Mesendoderm (in vitro differentiated cells): ENCODE data around the gene NHLRC4.

Source experiments
- DNase-seq: peaks from one replicate; pipeline ENCODE4 v3.0.0; 2013
- H2AK5ac ChIP-seq: 2 replicates; pipeline ENCODE4 v1.6.1; 2013; ENCODE audit warnings: low read length, inconsistent platforms
- H2BK120ac ChIP-seq: 2 replicates; pipeline ENCODE4 v1.6.1; 2013; ENCODE audit warnings: low read depth, mild to moderate bottlenecking, low read length, moderate library complexity, mixed read lengths
- H2BK15ac ChIP-seq: replicated peaks from 2 replicates; pipeline ENCODE4 v1.6.1; 2013; ENCODE audit warnings: low read depth, mild to moderate bottlenecking, moderate library complexity
- H2BK5ac ChIP-seq: 2 replicates; pipeline ENCODE4 v1.6.1; 2013; ENCODE audit warnings: low read length, inconsistent platforms
- H3K18ac ChIP-seq: 2 replicates; pipeline ENCODE4 v1.6.1; 2013; ENCODE audit warnings: mild to moderate bottlenecking, low read length, mixed read lengths
- H3K23ac ChIP-seq: one replicate; pipeline ENCODE4 v1.6.1; 2013; ENCODE audit warnings: low read length
- H3K27ac ChIP-seq: 2 replicates; pipeline ENCODE4 v1.5.1; 2013; ENCODE audit warnings: low read depth, mild to moderate bottlenecking, inconsistent platforms, low read length, moderate library complexity
- H3K27me3 ChIP-seq: 2 replicates; pipeline ENCODE4 v1.6.1; 2013; ENCODE audit warnings: low read length, control low read depth, mild to moderate bottlenecking, inconsistent platforms; ENCODE audit not compliant: insufficient read depth, poor library complexity
- H3K36me3 ChIP-seq: 2 replicates; pipeline ENCODE4 v1.6.1; 2013; ENCODE audit warnings: low read length, inconsistent platforms; ENCODE audit not compliant: control insufficient read depth, insufficient read depth
- H3K4ac ChIP-seq: one replicate; pipeline ENCODE4 v1.6.1; 2013; ENCODE audit warnings: low read depth, mild to moderate bottlenecking, low read length, moderate library complexity
- H3K4me1 ChIP-seq: 2 replicates; pipeline ENCODE4 v1.6.1; 2013; ENCODE audit warnings: low read depth, low read length, inconsistent platforms; ENCODE audit not compliant: control insufficient read depth
- H3K4me2 ChIP-seq: 2 replicates; pipeline ENCODE4 v1.6.1; 2013; ENCODE audit warnings: low read length
- H3K4me3 ChIP-seq: 2 replicates; pipeline ENCODE4 v1.5.1; 2013; ENCODE audit warnings: mild to moderate bottlenecking, low read length
- H3K56ac ChIP-seq: one replicate; pipeline ENCODE4 v1.6.1; 2013; ENCODE audit warnings: low read length
- H3K79me1 ChIP-seq: 2 replicates; pipeline ENCODE4 v1.6.1; 2013; ENCODE audit warnings: low read length, inconsistent platforms
- H3K79me2 ChIP-seq: 2 replicates; pipeline ENCODE4 v1.6.1; 2013; ENCODE audit warnings: mild to moderate bottlenecking, low read length; ENCODE audit not compliant: control insufficient read depth, insufficient read depth
- H3K9ac ChIP-seq: 2 replicates; pipeline ENCODE4 v1.6.1; 2013; ENCODE audit warnings: low read length, inconsistent platforms
- H4K5ac ChIP-seq: one replicate; pipeline ENCODE4 v1.6.1; 2013; ENCODE audit warnings: low read length
- H4K8ac ChIP-seq: one replicate; pipeline ENCODE4 v1.6.1; 2013; ENCODE audit warnings: low read depth, mild to moderate bottlenecking, control low read depth, low read length, moderate library complexity
- WGBS: extraction: QIAGEN DNeasy Blood & Tissue Kit; methylation state at CpG from one replicate; pipeline ENCODE4 v1.1.7; 2013; ENCODE audit warnings: low lambda C conversion rate, missing lambda C conversion rate; ENCODE audit not compliant: insufficient coverage; ENCODE audit errors: extremely low coverage; 5-methylcytosine and 5-hydroxymethylcytosine counted together

Gene NHLRC4

DNA sequence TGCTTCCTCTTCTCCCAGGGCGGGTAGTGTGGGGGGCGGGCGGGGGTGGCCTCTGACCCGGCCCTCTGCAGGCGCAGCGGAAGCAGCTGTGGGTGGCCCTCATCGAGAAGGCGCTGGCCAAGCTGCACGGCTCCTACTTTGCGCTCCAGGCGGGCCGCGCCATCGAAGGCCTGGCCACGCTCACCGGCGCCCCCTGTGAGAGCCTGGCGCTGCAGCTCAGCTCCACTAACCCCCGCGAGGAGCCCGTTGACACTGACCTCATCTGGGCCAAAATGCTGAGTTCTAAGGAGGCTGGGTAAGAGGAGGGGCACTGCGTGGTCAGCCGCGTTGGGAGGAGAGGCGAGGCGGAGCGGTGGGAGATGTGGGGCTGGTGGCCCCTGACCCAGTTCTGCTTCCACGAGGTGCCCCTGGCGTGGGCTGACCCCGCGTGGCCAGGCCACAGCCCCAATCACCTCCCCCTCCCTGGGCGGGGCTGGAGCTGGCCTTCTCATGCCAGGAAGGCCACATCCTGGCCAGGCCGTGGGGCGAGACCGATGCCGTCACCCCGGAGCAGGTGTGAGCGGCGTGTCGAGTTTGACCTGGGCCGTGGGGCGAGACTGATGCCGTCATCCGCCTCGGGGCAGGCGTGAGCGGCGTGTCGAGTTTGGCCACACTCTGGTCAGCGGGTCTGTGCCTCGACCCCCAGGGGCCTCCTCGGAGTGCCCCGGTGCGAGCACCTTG lies 17.1 kb upstream of the NHLRC4 start:
- no peak overlapping the region for H2AK5ac ChIP-seq
- no peak overlapping the region for H3K56ac ChIP-seq
- H4K5ac ChIP-seq = no peak overlapping the region
- no peak overlapping the region for H2BK120ac ChIP-seq
- H3K27me3 ChIP-seq = no peaks in the 10 kb centered on the region
- H3K18ac ChIP-seq = no peak overlapping the region
- no peaks in the 10 kb centered on the region for H3K36me3 ChIP-seq
- H3K79me2 ChIP-seq = no peaks in the 10 kb centered on the region
- H3K4me1 ChIP-seq = no peaks in the 10 kb centered on the region
- H3K79me1 ChIP-seq = peaks cover 2% of the 10 kb centered on the region
- H2BK15ac ChIP-seq = no peak overlapping the region
- H2BK5ac ChIP-seq = no peak overlapping the region
- H3K4me2 ChIP-seq = no peak overlapping the region
- DNase-seq = peak; percentile 49
- H3K9ac ChIP-seq = no peak overlapping the region
- H3K27ac ChIP-seq = no peak overlapping the region
- H3K4me3 ChIP-seq = no peak overlapping the region
- H3K23ac ChIP-seq = no peak overlapping the region
- no peak overlapping the region for H4K8ac ChIP-seq
- no peak overlapping the region for H3K4ac ChIP-seq
- no CpG with 5 or more reads among the region's 54 CpGs for WGBS

DNA sequence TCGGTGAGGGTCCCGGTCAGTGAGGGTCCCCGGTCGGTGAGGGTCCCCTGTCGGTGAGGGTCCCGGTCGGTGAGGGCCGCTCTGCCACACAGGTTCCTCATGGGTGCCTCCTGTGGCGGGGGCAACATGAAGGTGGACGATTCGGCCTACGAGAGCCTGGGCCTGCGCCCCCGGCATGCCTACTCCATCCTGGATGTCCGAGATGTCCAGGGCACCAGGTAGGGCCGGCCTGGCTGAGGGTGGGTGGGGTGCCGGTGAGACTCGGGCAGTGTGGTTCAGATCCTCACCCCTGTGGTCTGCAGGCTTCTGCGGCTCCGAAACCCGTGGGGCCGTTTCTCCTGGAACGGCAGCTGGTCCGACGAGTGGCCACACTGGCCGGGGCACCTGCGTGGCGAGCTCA lies 15.6 kb upstream of the NHLRC4 start:
- peaks cover 2% of the 10 kb centered on the region for H3K79me1 ChIP-seq
- H3K9ac ChIP-seq = no peak overlapping the region
- H4K8ac ChIP-seq = no peak overlapping the region
- no peak overlapping the region for H3K4ac ChIP-seq
- no peak overlapping the region for H3K4me3 ChIP-seq
- H3K23ac ChIP-seq = no peak overlapping the region
- no peaks in the 10 kb centered on the region for H3K79me2 ChIP-seq
- H3K27ac ChIP-seq = no peak overlapping the region
- no peaks in the 10 kb centered on the region for H3K27me3 ChIP-seq
- DNase-seq = no peak
- no peak overlapping the region for H3K4me2 ChIP-seq
- no peak overlapping the region for H3K18ac ChIP-seq
- no peak overlapping the region for H4K5ac ChIP-seq
- WGBS = no CpG with 5 or more reads among the region's 28 CpGs
- no peak overlapping the region for H2BK5ac ChIP-seq
- H3K56ac ChIP-seq = no peak overlapping the region
- no peak overlapping the region for H2BK120ac ChIP-seq
- H3K4me1 ChIP-seq = no peaks in the 10 kb centered on the region
- H2AK5ac ChIP-seq = no peak overlapping the region
- no peaks in the 10 kb centered on the region for H3K36me3 ChIP-seq
- H2BK15ac ChIP-seq = no peak overlapping the region

DNA sequence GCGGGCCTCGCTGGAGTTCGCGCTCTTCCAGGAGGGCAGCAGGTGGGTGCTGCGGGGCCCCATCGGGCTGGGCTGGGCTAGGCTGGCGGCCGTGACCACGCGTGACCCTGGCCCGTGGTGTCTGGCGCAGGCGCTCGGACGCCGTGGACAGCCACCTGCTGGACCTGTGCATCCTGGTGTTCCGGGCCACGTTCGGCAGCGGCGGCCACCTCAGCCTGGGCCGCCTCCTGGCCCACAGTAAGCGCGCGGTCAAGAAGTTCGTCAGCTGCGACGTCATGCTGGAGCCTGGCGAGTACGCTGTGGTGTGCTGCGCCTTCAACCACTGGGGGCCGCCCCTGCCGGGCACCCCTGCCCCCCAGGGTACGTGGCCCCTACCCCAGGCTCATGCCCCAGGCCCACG lies 14.6 kb upstream of the NHLRC4 start:
- no CpG with 5 or more reads among the region's 35 CpGs for WGBS
- no peak overlapping the region for H3K4me3 ChIP-seq
- no peak overlapping the region for H3K4me2 ChIP-seq
- no peaks in the 10 kb centered on the region for H3K4me1 ChIP-seq
- no peak overlapping the region for H3K9ac ChIP-seq
- no peak overlapping the region for H3K4ac ChIP-seq
- no peaks in the 10 kb centered on the region for H3K79me2 ChIP-seq
- no peak overlapping the region for H2AK5ac ChIP-seq
- no peak overlapping the region for H4K5ac ChIP-seq
- no peak overlapping the region for H3K27ac ChIP-seq
- H2BK120ac ChIP-seq = no peak overlapping the region
- H2BK5ac ChIP-seq = no peak overlapping the region
- peaks cover 2% of the 10 kb centered on the region for H3K79me1 ChIP-seq
- H3K18ac ChIP-seq = no peak overlapping the region
- no peaks in the 10 kb centered on the region for H3K27me3 ChIP-seq
- H3K23ac ChIP-seq = no peak overlapping the region
- H4K8ac ChIP-seq = no peak overlapping the region
- no peak overlapping the region for H3K56ac ChIP-seq
- H2BK15ac ChIP-seq = no peak overlapping the region
- DNase-seq = no peak
- H3K36me3 ChIP-seq = no peaks in the 10 kb centered on the region

DNA sequence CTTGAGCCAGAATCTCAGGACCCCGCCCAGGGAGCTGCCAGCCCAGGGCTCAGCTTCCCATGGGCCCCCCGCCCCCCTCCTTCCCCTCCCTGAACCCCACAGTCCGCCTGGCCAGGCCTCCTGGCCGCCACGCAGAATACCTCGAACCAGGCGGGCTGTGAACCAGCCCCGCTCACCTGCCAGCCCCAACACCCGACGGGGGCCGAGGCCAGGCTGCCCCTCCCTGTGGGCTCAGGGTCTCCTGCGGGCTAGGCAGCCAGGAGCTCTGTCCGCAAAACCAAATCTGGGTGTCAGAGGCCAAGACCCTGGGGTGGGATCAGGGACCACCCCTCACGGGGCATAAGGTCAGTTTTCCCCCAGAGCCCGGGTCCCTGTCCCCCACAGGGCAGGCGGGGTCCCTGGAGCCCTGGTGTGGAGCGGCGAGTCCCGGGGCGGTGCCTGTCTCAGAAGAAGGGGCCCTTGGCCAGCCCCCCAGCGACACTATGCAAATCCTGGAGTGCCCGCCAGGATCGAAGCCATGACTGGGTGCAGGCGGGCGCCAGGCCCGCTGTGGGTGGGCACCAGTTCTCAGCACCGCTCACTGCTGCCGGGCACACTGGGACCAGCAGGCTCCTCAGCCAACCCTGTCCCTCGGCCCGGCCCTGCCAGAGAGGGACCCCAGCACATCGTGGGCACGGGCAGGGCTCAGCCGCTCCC lies 13.1 kb upstream of the NHLRC4 start:
- Histone ChIP-seq H3K4ac (no peak overlapping the region), H2BK5ac (no peak overlapping the region), H3K36me3 (no peaks in the 10 kb centered on the region), H3K4me1 (no peaks in the 10 kb centered on the region), H3K23ac (no peak overlapping the region), H3K9ac (no peak overlapping the region), H2BK15ac (no peak overlapping the region), H2BK120ac (no peak overlapping the region), H2AK5ac (no peak overlapping the region), H4K5ac (no peak overlapping the region), H3K56ac (no peak overlapping the region), H4K8ac (no peak overlapping the region), H3K27me3 (no peaks in the 10 kb centered on the region), H3K79me1 (peaks cover 2% of the 10 kb centered on the region), H3K27ac (no peak overlapping the region), H3K18ac (no peak overlapping the region), H3K4me2 (no peak overlapping the region), H3K79me2 (no peaks in the 10 kb centered on the region), H3K4me3 (no peak overlapping the region)
- no CpG with 5 or more reads among the region's 33 CpGs for WGBS
- no peak for DNase-seq

DNA sequence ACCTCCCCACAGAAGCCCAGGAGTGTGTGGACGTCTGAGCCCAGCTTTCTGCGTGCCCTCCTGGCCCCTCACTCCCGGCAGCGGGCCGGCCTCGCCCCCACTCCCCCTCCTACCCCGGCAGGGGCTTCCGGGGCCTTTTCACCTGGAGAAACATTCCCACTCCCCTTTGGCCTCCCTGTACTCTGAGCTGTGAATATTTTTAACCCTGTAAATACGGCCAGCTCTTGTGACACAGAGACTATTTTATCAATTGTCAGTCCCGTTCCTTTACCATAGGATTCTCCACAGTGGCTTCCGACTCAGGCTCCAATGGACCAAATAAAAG lies 12.5 kb upstream of the NHLRC4 start:
- Histone ChIP-seq H4K5ac (no peak overlapping the region), H2BK15ac (no peak overlapping the region), H2BK120ac (no peak overlapping the region), H3K27ac (no peak overlapping the region), H3K4me3 (no peak overlapping the region), H2BK5ac (no peak overlapping the region), H3K79me2 (no peaks in the 10 kb centered on the region), H3K9ac (no peak overlapping the region), H3K36me3 (no peaks in the 10 kb centered on the region), H3K56ac (no peak overlapping the region), H3K79me1 (peaks cover 2% of the 10 kb centered on the region), H2AK5ac (no peak overlapping the region), H3K4me2 (no peak overlapping the region), H4K8ac (no peak overlapping the region), H3K23ac (no peak overlapping the region), H3K18ac (no peak overlapping the region), H3K4ac (no peak overlapping the region), H3K27me3 (no peaks in the 10 kb centered on the region), H3K4me1 (no peaks in the 10 kb centered on the region)
- DNase-seq = no peak
- WGBS = no CpG with 5 or more reads among the region's 11 CpGs
